Osteocyte (in vitro differentiated cells): ENCODE results near the gene UBE2O. TPM values are rescaled to one million over a fixed set of nuclear protein-coding genes. Genes with fewer than 3 reads are reported as not detected.

Source experiments
- DNase-seq: peaks from one replicate; pipeline ENCODE4 v3.0.0; 2021; ENCODE audit warnings: mixed read lengths; ENCODE audit not compliant: unreplicated experiment; ENCODE audit errors: extremely low spot score
- H3K27ac Mint-ChIP-seq: one replicate; pipeline ENCODE4 v1.8.0; 2021; ENCODE audit warnings: mild to moderate bottlenecking, mixed read lengths; ENCODE audit not compliant: unreplicated experiment
- H3K27me3 Mint-ChIP-seq: one replicate; pipeline ENCODE4 v1.8.0; 2021; ENCODE audit warnings: mixed read lengths; ENCODE audit not compliant: unreplicated experiment
- H3K36me3 Mint-ChIP-seq: one replicate; pipeline ENCODE4 v1.8.0; 2021; ENCODE audit warnings: mixed read lengths; ENCODE audit not compliant: unreplicated experiment
- H3K4me1 Mint-ChIP-seq: one replicate; pipeline ENCODE4 v1.8.0; 2021; ENCODE audit warnings: mixed read lengths; ENCODE audit not compliant: unreplicated experiment
- H3K4me3 Mint-ChIP-seq: one replicate; pipeline ENCODE4 v1.8.0; 2021; ENCODE audit warnings: mild to moderate bottlenecking, moderate library complexity, mixed read lengths; ENCODE audit not compliant: unreplicated experiment
- H3K9me3 Mint-ChIP-seq: one replicate; pipeline ENCODE4 v1.8.0; 2021; ENCODE audit warnings: mixed read lengths; ENCODE audit not compliant: unreplicated experiment
- CTCF ChIP-seq: fragments of 200-600 bp; sonication (generic); IDR thresholded peaks from 2 replicates; pipeline ENCODE4 v1.5.0; 2021; ENCODE audit warnings: antibody characterized with exemption, mild to moderate bottlenecking, moderate library complexity
- total RNA-seq: library from RNA; stranded (reverse); gene quantifications from 2 replicates; pipeline ENCODE4 v1.2.1, GENCODE V29; 2021

The UBE2O gene
- total RNA-seq, 1 donor from 2014 or later, result 30.7 TPM

DNA sequence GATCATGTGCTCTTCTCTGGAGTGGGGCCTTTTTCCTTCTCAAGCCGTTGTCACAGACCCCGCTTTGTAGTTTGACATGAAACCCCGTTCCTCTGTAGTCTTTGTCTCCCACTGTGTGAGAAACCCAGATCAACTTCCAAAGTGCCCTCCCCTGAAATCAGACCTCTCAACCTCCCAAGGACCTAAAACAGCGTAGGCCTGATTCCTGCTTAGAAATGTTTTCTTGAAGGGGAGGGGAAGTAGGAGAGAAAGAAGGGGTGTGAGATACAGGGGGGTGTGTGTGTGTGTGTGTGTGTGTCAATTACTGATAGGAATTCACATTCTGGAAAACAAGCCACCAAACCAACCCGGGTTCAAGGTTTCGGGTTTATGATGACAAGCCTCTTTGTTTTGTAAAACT is 1.4 kb downstream of the UBE2O start:
- H3K4me1 Mint-ChIP-seq, result peaks cover 45% of the 10 kb centered on the region
- H3K27ac Mint-ChIP-seq, result no peak overlapping the region
- no peaks in the 10 kb centered on the region for H3K9me3 Mint-ChIP-seq
- no peak for TF ChIP-seq CTCF
- H3K4me3 Mint-ChIP-seq, result peak overlapping the region; percentile 83
- H3K36me3 Mint-ChIP-seq, result no peaks in the 10 kb centered on the region
- no peaks in the 10 kb centered on the region for H3K27me3 Mint-ChIP-seq
- no peak for DNase-seq

DNA sequence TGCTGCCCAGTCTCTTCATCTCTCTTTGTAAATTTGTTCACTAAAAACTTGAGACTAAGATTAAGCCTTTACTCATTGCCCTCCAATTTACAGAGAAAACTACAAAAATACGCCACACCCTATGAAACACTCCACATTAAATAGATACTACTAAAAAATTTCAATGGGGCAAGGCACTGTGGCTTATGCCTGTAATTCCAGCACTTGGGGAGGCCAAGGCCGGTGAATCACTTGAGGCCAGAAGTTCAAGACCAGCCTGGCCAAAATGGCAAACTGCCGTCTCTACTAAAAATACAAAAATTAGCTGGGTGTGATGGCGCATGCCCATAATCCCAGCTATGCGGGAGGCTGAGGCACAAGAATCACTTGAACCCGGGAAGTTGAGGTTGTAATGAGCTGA is 3.8 kb downstream of the UBE2O start:
- Mint-ChIP-seq H3K4me3 (no peak overlapping the region), H3K9me3 (no peaks in the 10 kb centered on the region), H3K27ac (peak overlapping the region; percentile 18), H3K4me1 (peaks cover 68% of the 10 kb centered on the region), H3K36me3 (no peaks in the 10 kb centered on the region), H3K27me3 (no peaks in the 10 kb centered on the region)
- no peak for TF ChIP-seq CTCF
- DNase-seq, result no peak

DNA sequence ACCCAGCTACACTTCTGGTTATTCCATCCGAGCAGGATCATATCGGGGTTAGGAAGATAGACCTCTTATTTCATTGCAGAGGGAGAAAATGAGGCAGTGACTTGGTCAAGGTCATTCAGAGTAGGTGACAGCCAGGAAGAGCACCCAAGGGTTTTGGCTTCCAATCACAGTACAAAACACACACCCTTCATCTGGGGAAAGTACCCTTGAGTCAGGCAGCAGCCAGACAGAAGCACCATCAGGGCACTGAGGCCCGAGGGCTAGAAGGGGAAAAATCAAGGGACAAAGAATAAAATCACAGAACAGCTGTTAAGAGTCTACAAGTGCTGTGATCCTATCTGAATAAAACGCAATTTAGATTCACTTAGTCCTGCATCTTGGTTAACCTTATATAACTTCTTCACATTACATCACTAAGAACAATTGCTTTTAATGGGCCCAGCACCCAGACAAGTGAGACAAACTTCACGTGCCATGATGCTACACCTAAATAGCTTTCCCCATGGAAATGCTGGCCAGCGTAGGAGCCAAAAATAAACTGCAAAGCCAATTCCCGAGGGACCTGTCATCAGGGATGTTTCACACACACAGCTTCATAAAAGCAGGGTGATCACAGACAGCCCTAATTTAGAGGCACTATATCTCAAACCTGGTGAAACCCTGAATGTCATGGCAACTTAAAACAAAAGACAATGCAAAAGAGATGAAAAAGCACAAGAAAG is 4.9 kb downstream of the UBE2O start:
- H3K27me3 Mint-ChIP-seq, result no peaks in the 10 kb centered on the region
- DNase-seq, result no peak
- no peaks in the 10 kb centered on the region for H3K9me3 Mint-ChIP-seq
- no peak for TF ChIP-seq CTCF
- H3K4me3 Mint-ChIP-seq, result no peak overlapping the region
- H3K4me1 Mint-ChIP-seq, result peaks cover 74% of the 10 kb centered on the region
- H3K36me3 Mint-ChIP-seq, result no peaks in the 10 kb centered on the region
- H3K27ac Mint-ChIP-seq, result no peak overlapping the region

GRCh38 chr17:76446449-76447231 is 6.3 kb downstream of the UBE2O start:
- DNase-seq, result no peak
- Mint-ChIP-seq H3K4me3 (peak overlapping the region; percentile 28), H3K27me3 (no peaks in the 10 kb centered on the region), H3K36me3 (no peaks in the 10 kb centered on the region), H3K9me3 (no peaks in the 10 kb centered on the region), H3K4me1 (peaks cover 74% of the 10 kb centered on the region), H3K27ac (peak overlapping the region; percentile 72)
- no peak for TF ChIP-seq CTCF

GRCh38 chr17:76445697-76446448 is 7.1 kb downstream of the UBE2O start:
- Mint-ChIP-seq H3K4me1 (peaks cover 66% of the 10 kb centered on the region), H3K4me3 (peak overlapping the region; percentile 28), H3K27ac (peak overlapping the region; percentile 72), H3K36me3 (no peaks in the 10 kb centered on the region), H3K9me3 (no peaks in the 10 kb centered on the region), H3K27me3 (no peaks in the 10 kb centered on the region)
- TF ChIP-seq CTCF, result no peak
- DNase-seq, result no peak
